Natural killer cell treated with Interleukin-12 subunit alpha and Interleukin-12 subunit beta and Interleukin-15 and Interleukin-18, amount 100 ng/mL, for 72 hours (primary cell): ENCODE measurements around the gene NDUFS6. TPM values are rescaled to one million over a fixed set of nuclear protein-coding genes. Genes with fewer than 3 reads are reported as not detected.

Experiments
- ATAC-seq, 2 donors: fragments of 150-1000 bp; cut with Tn5 transposase in 1 of 2; sonication (Bioruptor Pico), chemical (Tn5 transposase) in 1 of 2; 2 replicates each; pipeline ENCODE4 v1.10.0; 2021
- DNase-seq: peaks from one replicate; pipeline ENCODE4 v3.0.0; 2022; ENCODE audit warnings: low spot score
- H3K27ac Mint-ChIP-seq, 2 donors: 1 replicate in 1 of 2; 2 replicates in 1 of 2; pipeline ENCODE4 v1.8.0; 2022; ENCODE audit warnings: mixed read lengths in 2 of 2, mild to moderate bottlenecking in 1 of 2, moderate library complexity in 1 of 2
- H3K27me3 Mint-ChIP-seq, 2 donors: 1 replicate in 1 of 2; 2 replicates in 1 of 2; pipeline ENCODE4 v1.8.0; 2022; ENCODE audit warnings: mixed read lengths in 2 of 2
- H3K36me3 Mint-ChIP-seq: one replicate; pipeline ENCODE4 v1.8.0; 2022; ENCODE audit warnings: mixed read lengths
- H3K4me1 Mint-ChIP-seq, 2 donors: 1 replicate in 1 of 2; 2 replicates in 1 of 2; pipeline ENCODE4 v1.8.0; 2022; ENCODE audit warnings: low read depth in 2 of 2, mixed read lengths in 2 of 2, mild to moderate bottlenecking in 1 of 2
- H3K4me3 Mint-ChIP-seq: one replicate; pipeline ENCODE4 v1.8.0; 2022; ENCODE audit warnings: mixed read lengths
- H3K9me3 Mint-ChIP-seq: 2 replicates; pipeline ENCODE4 v1.8.0; 2022; ENCODE audit warnings: mixed read lengths
- total RNA-seq, 2 donors: library from RNA; stranded (reverse); gene quantifications; one replicate each; pipeline ENCODE4 v1.2.3, GENCODE V29; 2022

Gene NDUFS6
- total RNA-seq, 2 donors from 2014 or later: 25.3 to 35.5 TPM

DNA sequence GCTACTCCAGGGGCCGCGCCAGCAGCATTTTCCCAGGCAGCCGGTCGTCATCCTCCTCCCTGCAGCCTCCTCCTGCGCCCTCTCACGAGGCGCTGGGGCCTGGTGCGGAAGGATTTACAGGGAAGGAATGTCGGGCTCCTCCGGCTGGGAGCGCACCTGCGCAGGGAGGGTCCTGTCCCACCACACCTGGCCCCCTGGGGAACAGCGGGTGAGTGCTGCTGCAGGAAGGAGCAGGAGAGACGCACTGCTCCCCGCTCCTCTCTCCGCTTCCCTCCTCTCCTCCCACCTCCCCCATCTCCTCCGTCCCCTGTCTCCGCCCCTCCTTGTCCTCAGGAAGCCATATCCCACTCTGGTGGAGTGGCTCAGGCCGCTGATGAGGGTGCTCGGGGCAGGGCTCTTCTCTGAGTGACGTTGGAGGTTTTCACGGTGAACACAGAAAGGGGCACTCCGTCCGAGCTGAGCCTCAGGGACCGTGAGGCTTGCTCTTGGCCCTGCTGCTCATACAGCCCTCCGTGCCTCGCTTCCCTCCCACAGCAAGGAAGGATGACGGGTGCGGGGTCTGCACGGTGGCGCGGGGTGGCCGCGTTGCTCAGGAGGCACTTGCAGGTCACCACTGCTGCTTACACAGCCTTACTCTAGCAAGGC is 50.2 kb downstream of the NDUFS6 start:
- Mint-ChIP-seq H3K4me3 (no peak overlapping the region), H3K36me3 (no peaks in the 10 kb centered on the region), H3K27me3 (peaks cover 16 to 34% of the 10 kb centered on the region in 2 donors), H3K9me3 (no peaks in the 10 kb centered on the region), H3K27ac (no peak overlapping the region), H3K4me1 (no peaks in the 10 kb centered on the region)
- no peak for ATAC-seq
- DNase-seq: no peak

DNA sequence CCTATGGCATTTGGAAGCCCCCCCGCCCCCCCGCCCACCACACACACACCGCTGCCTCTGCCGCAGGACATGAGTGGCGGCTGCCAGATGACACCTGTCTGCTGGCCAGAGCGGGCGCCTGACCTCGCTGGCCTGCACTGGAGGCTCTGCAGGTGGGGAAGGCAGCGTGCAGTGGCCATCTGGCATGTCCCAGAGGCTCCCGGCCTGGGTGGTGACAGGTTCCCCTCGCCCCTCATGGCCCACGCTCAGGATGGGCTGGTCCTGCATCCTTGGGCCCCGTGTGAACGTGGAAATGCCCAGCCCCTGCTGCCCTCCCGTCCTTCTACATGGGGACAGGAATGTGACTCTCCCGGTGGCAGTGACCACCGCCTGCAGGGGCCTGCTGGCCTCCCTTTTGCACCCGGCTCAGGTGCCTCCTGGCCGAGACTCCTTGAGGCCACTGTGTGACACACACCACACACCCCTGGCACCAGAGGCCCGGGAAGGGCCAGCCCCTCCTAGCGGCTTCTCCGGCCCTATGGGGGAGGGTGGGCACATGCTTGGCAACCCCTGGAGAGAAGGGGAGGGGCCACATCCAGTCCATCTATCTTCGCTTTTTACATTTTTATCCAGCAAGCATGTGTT is 51.2 kb downstream of the NDUFS6 start:
- no peaks in the 10 kb centered on the region for H3K36me3 Mint-ChIP-seq
- H3K4me1 Mint-ChIP-seq: no peaks in the 10 kb centered on the region
- ATAC-seq: no peak
- DNase-seq: no peak
- H3K27ac Mint-ChIP-seq: no peak overlapping the region
- no peak overlapping the region for H3K4me3 Mint-ChIP-seq
- peaks cover 16 to 34% of the 10 kb centered on the region in 2 donors for H3K27me3 Mint-ChIP-seq
- no peaks in the 10 kb centered on the region for H3K9me3 Mint-ChIP-seq

DNA sequence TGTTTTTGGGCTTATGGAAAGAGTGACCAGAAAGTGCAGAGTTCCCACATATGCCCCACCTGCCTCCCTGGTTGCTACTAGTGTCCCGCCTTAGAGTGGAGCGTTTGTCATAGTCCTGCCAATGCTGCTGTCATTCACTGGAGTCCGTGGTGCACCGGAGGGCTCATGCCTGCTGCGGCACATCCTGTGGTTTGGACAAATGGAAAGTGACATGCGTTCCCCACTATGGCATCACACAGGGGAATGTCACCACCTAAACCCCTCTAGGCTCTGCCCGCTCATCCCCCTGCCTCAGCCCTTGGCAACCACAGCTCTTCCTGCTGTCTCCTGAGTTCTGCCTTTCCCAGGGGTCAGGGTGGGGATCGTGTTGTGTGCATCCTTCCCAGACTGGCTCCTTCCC is 52.3 kb downstream of the NDUFS6 start:
- no peaks in the 10 kb centered on the region for H3K4me1 Mint-ChIP-seq
- H3K27me3 Mint-ChIP-seq: peaks cover 16 to 28% of the 10 kb centered on the region in 2 donors
- no peak for DNase-seq
- no peaks in the 10 kb centered on the region for H3K9me3 Mint-ChIP-seq
- ATAC-seq: no peak
- no peaks in the 10 kb centered on the region for H3K36me3 Mint-ChIP-seq
- no peak overlapping the region for H3K27ac Mint-ChIP-seq
- H3K4me3 Mint-ChIP-seq: no peak overlapping the region

DNA sequence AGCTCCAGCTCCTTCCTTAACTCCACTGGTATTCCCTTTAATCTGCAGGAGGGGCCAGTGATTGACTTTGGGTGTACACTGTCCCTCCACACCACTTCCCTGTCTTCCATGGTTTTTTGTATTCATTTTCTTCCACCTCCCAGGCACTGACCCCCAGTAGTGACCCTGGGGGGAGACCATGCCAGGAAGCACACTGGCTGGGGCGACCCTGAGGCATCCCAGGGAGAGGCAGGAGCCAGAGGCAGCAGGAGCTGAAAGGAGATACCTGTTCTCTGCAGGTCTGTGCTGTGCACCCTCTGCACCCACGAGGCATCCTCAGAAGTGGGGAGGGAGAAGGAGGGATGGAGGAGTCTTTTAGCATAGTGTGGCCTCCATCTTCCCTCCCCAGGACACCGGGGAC is 53.9 kb downstream of the NDUFS6 start:
- no peak for ATAC-seq
- H3K9me3 Mint-ChIP-seq: no peaks in the 10 kb centered on the region
- H3K4me1 Mint-ChIP-seq: no peaks in the 10 kb centered on the region
- DNase-seq: no peak
- no peak overlapping the region for H3K4me3 Mint-ChIP-seq
- H3K27ac Mint-ChIP-seq: no peak overlapping the region
- no peaks in the 10 kb centered on the region for H3K36me3 Mint-ChIP-seq
- peaks cover 16 to 26% of the 10 kb centered on the region in 2 donors for H3K27me3 Mint-ChIP-seq

DNA sequence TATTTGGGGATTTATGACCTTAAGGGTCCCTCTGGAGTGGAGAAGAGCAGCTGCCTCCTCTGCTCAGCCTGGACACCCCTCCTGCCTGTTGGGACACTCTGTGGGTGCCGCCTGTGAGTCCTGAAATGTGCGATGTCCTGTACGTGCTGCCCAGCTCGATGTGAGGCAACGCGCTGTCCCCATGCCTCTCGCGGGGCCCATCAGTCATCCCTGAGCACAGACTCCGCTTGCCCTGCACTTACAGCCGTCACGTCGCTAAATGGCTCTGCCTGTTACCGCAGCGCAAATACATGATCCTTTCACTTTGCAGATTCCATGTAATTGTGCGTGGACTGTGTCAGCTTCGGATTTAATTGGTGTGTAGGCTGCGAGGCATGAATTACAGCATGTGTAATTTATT is 54.4 kb downstream of the NDUFS6 start:
- H3K4me3 Mint-ChIP-seq: no peak overlapping the region
- H3K9me3 Mint-ChIP-seq: no peaks in the 10 kb centered on the region
- ATAC-seq (no peak), DNase-seq (no peak)
- H3K4me1 Mint-ChIP-seq: no peaks in the 10 kb centered on the region
- H3K36me3 Mint-ChIP-seq: no peaks in the 10 kb centered on the region
- peaks cover 16 to 25% of the 10 kb centered on the region in 2 donors for H3K27me3 Mint-ChIP-seq
- no peak overlapping the region for H3K27ac Mint-ChIP-seq

DNA sequence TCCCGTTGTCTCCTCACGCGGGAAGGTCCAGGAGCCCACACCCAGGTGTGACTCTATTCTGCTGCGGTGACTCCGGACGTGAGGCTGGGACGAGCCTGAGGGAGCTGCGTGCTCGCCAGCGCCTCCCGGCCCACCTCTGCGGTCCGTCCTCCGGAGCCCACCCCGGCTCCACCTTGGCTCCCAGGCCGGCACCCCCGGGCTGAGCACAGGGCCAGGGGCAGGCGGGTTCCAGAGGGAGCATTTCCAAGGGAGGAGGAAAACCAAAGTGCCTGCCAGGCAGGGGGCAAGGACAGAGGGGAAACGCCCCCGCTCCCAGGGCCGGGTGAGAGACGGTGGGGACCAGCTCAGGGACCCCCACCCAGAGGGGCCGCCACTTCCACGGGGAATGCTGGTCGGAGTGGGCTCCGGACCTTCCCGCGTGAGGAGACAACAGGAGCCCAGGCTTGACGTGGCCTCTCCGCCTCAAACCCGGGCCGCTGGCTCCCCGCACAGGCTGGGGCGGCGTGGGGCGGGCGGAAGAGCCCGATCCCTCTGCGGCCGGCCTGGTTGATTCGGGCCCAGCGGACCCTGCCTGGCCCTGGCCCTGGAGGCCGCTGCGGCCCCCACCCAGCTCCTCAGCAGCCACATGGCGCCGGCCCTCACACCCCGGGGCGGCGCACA is 55.5 kb downstream of the NDUFS6 start:
- Mint-ChIP-seq H3K9me3 (no peaks in the 10 kb centered on the region), H3K27ac (no peak overlapping the region), H3K36me3 (no peaks in the 10 kb centered on the region), H3K27me3 (peaks cover 16 to 19% of the 10 kb centered on the region in 2 donors), H3K4me3 (no peak overlapping the region), H3K4me1 (no peaks in the 10 kb centered on the region)
- ATAC-seq (no peak), DNase-seq (peak; percentile 54)

DNA sequence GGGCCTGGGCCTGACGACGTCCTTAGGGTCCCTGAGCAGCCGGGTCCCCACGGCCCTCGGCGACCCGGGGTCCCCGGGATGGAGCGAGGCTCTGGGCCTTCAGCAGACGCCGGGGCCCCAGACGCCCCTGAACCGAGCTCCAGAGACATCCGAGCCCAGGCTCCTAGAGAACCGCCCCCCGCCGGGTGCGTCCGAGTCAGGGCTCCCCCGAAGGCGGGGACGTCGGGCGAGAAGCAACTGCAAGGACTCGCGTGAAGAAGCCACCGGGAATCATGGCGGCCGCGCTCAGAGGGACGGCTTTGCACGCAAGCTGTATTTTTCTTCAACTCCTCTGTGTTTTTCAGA is 56.0 kb downstream of the NDUFS6 start:
- Mint-ChIP-seq H3K4me1 (no peaks in the 10 kb centered on the region), H3K9me3 (no peaks in the 10 kb centered on the region), H3K36me3 (no peaks in the 10 kb centered on the region), H3K27ac (no peak overlapping the region), H3K27me3 (peaks cover 16 to 18% of the 10 kb centered on the region in 2 donors), H3K4me3 (no peak overlapping the region)
- ATAC-seq (no peak), DNase-seq (peak; percentile 44)

DNA sequence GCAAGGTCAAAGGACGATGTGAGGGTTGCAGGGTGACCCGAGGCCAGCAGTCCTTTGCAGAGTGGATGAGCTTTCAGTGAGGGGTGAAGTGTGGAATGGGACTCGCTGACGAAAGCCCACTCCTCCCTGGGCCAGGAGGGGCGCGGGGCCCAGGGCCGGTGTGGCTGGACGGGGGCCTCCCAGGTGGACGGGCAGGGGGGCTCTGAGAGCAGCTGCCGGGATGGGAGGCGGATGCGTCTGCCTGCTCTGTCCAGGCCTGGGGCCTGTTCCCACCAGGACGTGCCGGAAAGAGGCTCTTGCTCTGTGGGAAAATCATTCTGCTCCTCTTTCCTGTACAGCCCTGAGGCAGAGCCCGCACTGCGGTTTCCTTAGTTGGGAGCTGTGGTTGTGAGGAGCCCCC is 57.2 kb downstream of the NDUFS6 start:
- H3K27ac Mint-ChIP-seq: no peak overlapping the region
- DNase-seq (peak; percentile 58), ATAC-seq (no peak)
- H3K36me3 Mint-ChIP-seq: no peaks in the 10 kb centered on the region
- H3K4me1 Mint-ChIP-seq: no peaks in the 10 kb centered on the region
- no peaks in the 10 kb centered on the region for H3K9me3 Mint-ChIP-seq
- H3K4me3 Mint-ChIP-seq: no peak overlapping the region
- peaks cover 8 to 14% of the 10 kb centered on the region in 2 donors for H3K27me3 Mint-ChIP-seq

DNA sequence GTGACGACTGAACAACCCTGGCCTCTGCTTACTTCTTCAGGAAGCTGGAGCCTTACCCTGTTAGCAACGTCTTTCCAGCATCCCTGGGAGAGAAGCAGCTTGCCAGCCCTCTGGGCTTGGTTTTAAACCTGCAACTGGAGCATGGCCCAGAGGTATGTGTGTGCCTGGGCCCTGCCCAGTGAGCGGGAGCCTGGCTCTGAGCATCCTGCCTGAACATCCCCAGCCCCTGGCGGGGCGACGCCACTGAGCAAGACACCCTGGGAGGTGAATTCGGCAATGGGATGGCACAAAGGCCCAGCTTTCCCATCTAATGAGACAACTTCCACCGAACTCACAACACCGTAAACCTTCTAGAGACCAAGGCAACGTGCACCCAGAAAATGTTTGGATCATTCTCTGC is 57.9 kb downstream of the NDUFS6 start:
- no peaks in the 10 kb centered on the region for H3K4me1 Mint-ChIP-seq
- H3K27ac Mint-ChIP-seq: no peak overlapping the region
- DNase-seq (peak; percentile 18), ATAC-seq (no peak)
- no peaks in the 10 kb centered on the region for H3K36me3 Mint-ChIP-seq
- H3K27me3 Mint-ChIP-seq: peaks cover 2 to 8% of the 10 kb centered on the region in 2 donors
- no peaks in the 10 kb centered on the region for H3K9me3 Mint-ChIP-seq
- H3K4me3 Mint-ChIP-seq: no peak overlapping the region

DNA sequence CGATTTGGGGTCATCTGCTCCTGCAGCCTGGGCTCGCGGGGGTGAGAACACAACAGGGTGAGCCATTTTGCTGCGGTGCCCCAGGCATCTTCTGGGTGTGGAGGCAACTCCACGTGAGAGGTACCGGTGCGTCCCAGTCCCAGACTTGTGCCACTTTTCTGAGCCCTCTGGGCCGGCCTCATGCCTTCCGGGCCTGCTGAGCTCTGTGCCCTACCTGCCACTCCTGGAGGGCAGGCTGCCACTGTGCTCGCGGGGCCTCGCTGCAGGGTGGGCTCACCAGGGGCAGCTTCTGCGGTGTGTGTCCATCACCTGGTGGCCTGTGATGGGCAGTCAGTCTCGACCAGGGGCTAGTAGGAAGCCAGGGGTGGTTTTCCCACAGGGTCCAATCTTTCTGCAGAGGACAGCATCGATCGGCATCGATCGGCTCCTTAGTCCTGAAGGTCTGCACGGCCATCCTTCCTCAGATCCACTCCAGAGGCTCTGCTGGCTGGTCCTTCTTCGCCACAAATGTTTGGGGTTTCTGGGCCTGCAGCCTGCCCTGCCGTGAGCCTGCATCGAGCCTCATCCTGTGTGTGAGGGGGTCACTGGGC is 58.9 kb downstream of the NDUFS6 start:
- no peak overlapping the region for H3K4me3 Mint-ChIP-seq
- H3K27me3 Mint-ChIP-seq: peaks cover 0 to 5% of the 10 kb centered on the region in 2 donors
- DNase-seq (peak; percentile 56), ATAC-seq (no peak)
- H3K27ac Mint-ChIP-seq: no peak overlapping the region
- H3K36me3 Mint-ChIP-seq: no peaks in the 10 kb centered on the region
- H3K9me3 Mint-ChIP-seq: no peaks in the 10 kb centered on the region
- H3K4me1 Mint-ChIP-seq: no peaks in the 10 kb centered on the region

DNA sequence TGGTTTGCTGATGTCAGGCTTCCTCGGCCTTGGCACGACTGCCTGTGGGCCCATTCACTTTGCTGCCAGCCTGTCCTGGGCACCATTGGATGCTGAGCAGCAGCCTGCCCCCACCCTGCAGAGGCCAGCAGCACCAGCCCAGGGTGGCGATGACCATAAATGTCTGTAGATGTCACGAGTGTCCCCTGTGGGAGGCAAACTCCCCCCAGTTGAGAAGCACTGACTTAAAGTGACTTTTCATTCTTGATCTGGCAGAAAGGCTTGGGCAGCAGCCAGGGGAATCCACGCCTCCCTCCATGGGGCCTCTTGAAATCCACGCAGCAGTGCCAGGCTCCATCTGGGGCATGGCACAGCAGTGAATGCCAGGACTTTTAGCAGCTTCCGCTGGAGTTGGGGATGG is 59.7 kb downstream of the NDUFS6 start:
- Mint-ChIP-seq H3K27me3 (peaks cover 0 to 2% of the 10 kb centered on the region in 2 donors), H3K4me1 (no peaks in the 10 kb centered on the region), H3K9me3 (no peaks in the 10 kb centered on the region), H3K36me3 (no peaks in the 10 kb centered on the region), H3K27ac (no peak overlapping the region), H3K4me3 (no peak overlapping the region)
- no peak for DNase-seq
- no peak for ATAC-seq

DNA sequence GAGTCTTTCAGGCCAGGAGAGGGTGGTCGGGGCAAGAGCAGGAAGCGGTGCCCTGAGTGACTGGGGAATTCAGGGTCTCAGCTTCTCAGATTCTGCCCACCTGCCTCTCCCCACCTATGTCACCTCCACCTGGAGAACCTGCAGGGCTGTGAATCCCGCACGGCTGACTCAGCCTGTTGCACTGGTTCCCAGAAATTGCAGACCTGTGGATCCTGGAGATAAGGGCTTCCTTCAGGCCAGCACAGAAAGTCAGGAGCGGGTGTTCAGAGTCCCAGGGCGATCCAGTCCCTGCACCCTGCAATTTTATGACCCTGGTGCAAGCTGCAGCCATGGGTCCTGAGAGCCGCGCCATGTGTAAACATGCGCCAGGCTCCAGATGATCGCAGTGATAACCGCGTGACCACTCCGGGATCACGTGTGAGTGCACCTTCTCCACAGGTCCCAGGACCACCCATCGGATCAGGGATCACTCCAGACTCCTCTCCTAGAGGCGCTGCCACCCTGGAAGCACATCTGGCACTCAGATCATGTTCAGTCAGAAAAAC is 63.8 kb downstream of the NDUFS6 start:
- Mint-ChIP-seq H3K9me3 (no peaks in the 10 kb centered on the region), H3K36me3 (no peaks in the 10 kb centered on the region), H3K4me3 (no peak overlapping the region), H3K27me3 (peaks cover 0 to 2% of the 10 kb centered on the region in 2 donors), H3K4me1 (no peaks in the 10 kb centered on the region), H3K27ac (no peak overlapping the region)
- ATAC-seq: no peak
- DNase-seq: no peak

DNA sequence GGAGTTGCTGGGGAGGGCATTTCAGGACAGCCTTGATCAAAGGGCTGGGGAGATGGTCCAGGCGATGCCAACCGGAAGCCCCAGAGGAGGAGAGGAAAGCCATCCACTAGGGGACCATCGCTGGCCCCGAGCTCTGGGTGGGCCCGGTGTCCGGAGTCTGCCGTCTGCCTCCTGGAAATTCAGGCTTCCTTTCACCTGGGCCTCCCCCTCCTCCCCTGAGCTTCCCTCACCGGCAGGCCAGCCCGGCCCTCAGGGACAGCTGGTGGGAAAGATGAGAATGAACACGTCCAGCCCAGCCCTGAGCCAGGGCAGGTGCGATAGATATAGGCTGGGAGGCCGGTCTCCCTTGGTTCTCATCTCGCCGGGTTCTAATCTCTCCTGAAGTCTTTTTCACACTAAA is 64.3 kb downstream of the NDUFS6 start:
- ATAC-seq: no peak
- no peak overlapping the region for H3K4me3 Mint-ChIP-seq
- H3K27ac Mint-ChIP-seq: no peak overlapping the region

More for the DNA sequence above, 64.3 kb downstream of the NDUFS6 start:
- no peaks in the 10 kb centered on the region for H3K4me1 Mint-ChIP-seq
- no peaks in the 10 kb centered on the region for H3K9me3 Mint-ChIP-seq
- H3K36me3 Mint-ChIP-seq: no peaks in the 10 kb centered on the region
- no peak for DNase-seq
- peaks cover 0 to 2% of the 10 kb centered on the region in 2 donors for H3K27me3 Mint-ChIP-seq
